Neuronal stem cell (in vitro differentiated cells): ENCODE measurements around the gene LURAP1L.

ENCODE experiments used
- DNase-seq: peaks from one replicate; pipeline ENCODE4 v3.0.0-alpha.2; 2013; ENCODE audit warnings: low spot score
- H2AFZ ChIP-seq: one replicate; pipeline ENCODE4 v1.6.1; 2013; ENCODE audit warnings: mild to moderate bottlenecking, low read length, inconsistent platforms
- H2AK5ac ChIP-seq: 2 replicates; pipeline ENCODE4 v1.6.1; 2013; ENCODE audit warnings: low read depth, mild to moderate bottlenecking, inconsistent platforms, low read length, moderate library complexity, mixed read lengths
- H2BK120ac ChIP-seq: 2 replicates; pipeline ENCODE4 v1.6.1; 2013; ENCODE audit warnings: low read depth, mild to moderate bottlenecking, inconsistent platforms, low read length, moderate library complexity, mixed read lengths
- H2BK12ac ChIP-seq: one replicate; pipeline ENCODE4 v1.6.1; 2013; ENCODE audit warnings: low read length, inconsistent platforms
- H2BK15ac ChIP-seq: 2 replicates; pipeline ENCODE4 v1.6.1; 2013; ENCODE audit warnings: mild to moderate bottlenecking, low read length, inconsistent platforms, mixed read lengths
- H2BK5ac ChIP-seq: one replicate; pipeline ENCODE4 v1.6.1; 2013; ENCODE audit warnings: inconsistent platforms, mild to moderate bottlenecking, low read length, moderate library complexity
- H3K14ac ChIP-seq: one replicate; pipeline ENCODE4 v1.6.1; 2013; ENCODE audit warnings: low read length, inconsistent platforms
- H3K18ac ChIP-seq: 2 replicates; pipeline ENCODE4 v1.6.1; 2013; ENCODE audit warnings: low read length, inconsistent platforms
- H3K23ac ChIP-seq: 2 replicates; pipeline ENCODE4 v1.6.1; 2013; ENCODE audit warnings: low read depth, mild to moderate bottlenecking, mixed read lengths, low read length, inconsistent platforms; ENCODE audit not compliant: poor library complexity
- H3K27ac ChIP-seq: replicated peaks from 3 replicates; pipeline ENCODE4 v1.5.1; 2013; ENCODE audit warnings: low read length, inconsistent platforms
- H3K27me3 ChIP-seq, 3 experiments: 2 replicates each; pipeline ENCODE4 v1.6.1; 2013; ENCODE audit warnings: low read length in 3 of 3, mild to moderate bottlenecking in 2 of 3, inconsistent platforms in 1 of 3, low read depth in 1 of 3, mixed read lengths in 1 of 3, moderate library complexity in 1 of 3; ENCODE audit not compliant: control insufficient read depth in 3 of 3, insufficient read depth in 3 of 3
- H3K36me3 ChIP-seq, 2 donors: replicated peaks in 1 of 2; 2 replicates each; pipeline ENCODE4 v1.6.1; 2013; ENCODE audit warnings: low read length in 2 of 2; ENCODE audit not compliant: control insufficient read depth in 2 of 2, insufficient read depth in 2 of 2
- H3K4ac ChIP-seq: 2 replicates; pipeline ENCODE4 v1.6.1; 2013; ENCODE audit warnings: inconsistent platforms, mild to moderate bottlenecking, low read length, moderate library complexity
- H3K4me1 ChIP-seq, 2 donors: 1 replicate in 1 of 2; 2 replicates in 1 of 2; pipeline ENCODE4 v1.6.1; 2013; ENCODE audit warnings: low read length in 2 of 2, low read depth in 1 of 2; ENCODE audit not compliant: control insufficient read depth in 2 of 2, insufficient read depth in 1 of 2
- H3K4me2 ChIP-seq: one replicate; pipeline ENCODE4 v1.6.1; 2013; ENCODE audit warnings: mild to moderate bottlenecking, low read length, inconsistent platforms; ENCODE audit not compliant: insufficient read depth, poor library complexity, severe bottlenecking
- H3K4me3 ChIP-seq, 2 donors: 2 replicates each; pipeline ENCODE4 v1.5.1; 2013; ENCODE audit warnings: low read length in 2 of 2, mild to moderate bottlenecking in 2 of 2, inconsistent platforms in 1 of 2, moderate library complexity in 1 of 2
- H3K79me1 ChIP-seq: one replicate; pipeline ENCODE4 v1.6.1; 2013; ENCODE audit warnings: low read depth, mild to moderate bottlenecking, inconsistent platforms, low read length, moderate library complexity
- H3K9ac ChIP-seq: one replicate; pipeline ENCODE4 v1.6.1; 2013; ENCODE audit warnings: mild to moderate bottlenecking, low read depth, low read length, inconsistent platforms; ENCODE audit not compliant: poor library complexity
- H3K9me3 ChIP-seq, 2 donors: replicated peaks in 1 of 2; 2 replicates each; pipeline versions ENCODE3 to v1.6.1; 2013; ENCODE audit warnings: low read length in 2 of 2, mild to moderate bottlenecking in 2 of 2, inconsistent platforms in 1 of 2, low read depth in 1 of 2, mixed read lengths in 1 of 2, moderate library complexity in 1 of 2; ENCODE audit not compliant: control insufficient read depth in 2 of 2, insufficient read depth in 1 of 2
- H4K8ac ChIP-seq: one replicate; pipeline ENCODE4 v1.6.1; 2013; ENCODE audit warnings: low read depth, mild to moderate bottlenecking, inconsistent platforms, low read length, moderate library complexity
- H4K91ac ChIP-seq: one replicate; pipeline ENCODE4 v1.6.1; 2013; ENCODE audit warnings: low read length, low read depth, mild to moderate bottlenecking, inconsistent platforms; ENCODE audit not compliant: poor library complexity
- WGBS, 2 donors: extraction: QIAGEN DNeasy Blood & Tissue Kit; methylation state at CpG; one replicate each; pipeline ENCODE4 v1.1.7; 2013; ENCODE audit warnings: missing lambda C conversion rate in 2 of 2, mixed read lengths in 1 of 2; ENCODE audit not compliant: insufficient read length in 2 of 2, insufficient replicate concordance in 1 of 2; ENCODE audit errors: extremely low coverage in 2 of 2; 5-methylcytosine and 5-hydroxymethylcytosine counted together

LURAP1L gene

GRCh38 chr9:12817702-12818101, 42.9 kb downstream of the LURAP1L start:
- Histone ChIP-seq H3K27ac (no peak overlapping the region), H2BK120ac (no peak overlapping the region)
- no CpG with 5 or more reads among the region's 9 CpGs for WGBS, 2 donors

GRCh38 chr9:12818431-12819000, 43.7 kb downstream of the LURAP1L start:
- H3K9me3 ChIP-seq = no peaks in the 10 kb centered on the region
- H3K4me3 ChIP-seq = no peak overlapping the region
- no peak overlapping the region for H2BK5ac ChIP-seq
- DNase-seq = no peak
- no peak overlapping the region for H2BK12ac ChIP-seq
- H3K18ac ChIP-seq = no peak overlapping the region
- no peaks in the 10 kb centered on the region for H3K27me3 ChIP-seq
- H3K4ac ChIP-seq = no peak overlapping the region
- H3K36me3 ChIP-seq = no peaks in the 10 kb centered on the region
- H2AFZ ChIP-seq = no peak overlapping the region
- no peak overlapping the region for H4K8ac ChIP-seq
- H2BK15ac ChIP-seq = no peak overlapping the region
- WGBS, 2 donors = no CpG with 5 or more reads among the region's 3 CpGs
- no peak overlapping the region for H3K14ac ChIP-seq
- no peaks in the 10 kb centered on the region for H3K79me1 ChIP-seq
- H3K27ac ChIP-seq = no peak overlapping the region
- no peak overlapping the region for H3K23ac ChIP-seq
- H3K9ac ChIP-seq = no peak overlapping the region
- H3K4me1 ChIP-seq = no peaks in the 10 kb centered on the region
- no peak overlapping the region for H2BK120ac ChIP-seq
- H2AK5ac ChIP-seq = no peak overlapping the region
- no peak overlapping the region for H4K91ac ChIP-seq
- H3K4me2 ChIP-seq = no peak overlapping the region

More at GRCh38 chr9:12817702-12818101, 42.9 kb downstream of the LURAP1L start:
- no peaks in the 10 kb centered on the region for H3K9me3 ChIP-seq
- H4K8ac ChIP-seq = no peak overlapping the region
- H3K79me1 ChIP-seq = no peaks in the 10 kb centered on the region
- no peaks in the 10 kb centered on the region for H3K27me3 ChIP-seq
- no peak overlapping the region for H3K4me2 ChIP-seq
- H2AK5ac ChIP-seq = no peak overlapping the region
- no peak overlapping the region for H2BK15ac ChIP-seq
- H2AFZ ChIP-seq = no peak overlapping the region
- H3K23ac ChIP-seq = no peak overlapping the region
- H4K91ac ChIP-seq = no peak overlapping the region
- no peaks in the 10 kb centered on the region for H3K4me1 ChIP-seq
- H3K4ac ChIP-seq = no peak overlapping the region
- no peak overlapping the region for H3K9ac ChIP-seq
- H2BK5ac ChIP-seq = no peak overlapping the region
- H3K18ac ChIP-seq = peak overlapping the region; percentile 31
- H3K14ac ChIP-seq = no peak overlapping the region
- H2BK12ac ChIP-seq = no peak overlapping the region
- DNase-seq = no peak
- H3K36me3 ChIP-seq = no peaks in the 10 kb centered on the region
- H3K4me3 ChIP-seq = no peak overlapping the region

- no CpG with 5 or more reads among the region's 9 CpGs for WGBS, 2 donors
- DNase-seq = no peak
- no peak overlapping the region for H3K27ac ChIP-seq
These were observed 44.8 kb downstream of the LURAP1L start for GRCh38 chr9:12819436-12820185.

GRCh38 chr9:12822111-12822510, 47.3 kb downstream of the LURAP1L start:
- no peak overlapping the region for H4K8ac ChIP-seq
- no peak for DNase-seq
- H2BK12ac ChIP-seq = no peak overlapping the region
- H3K4me2 ChIP-seq = no peak overlapping the region
- H3K4ac ChIP-seq = no peak overlapping the region
- H3K4me1 ChIP-seq = no peaks in the 10 kb centered on the region
- no peaks in the 10 kb centered on the region for H3K27me3 ChIP-seq
- no peak overlapping the region for H2AFZ ChIP-seq
- no peak overlapping the region for H3K4me3 ChIP-seq
- no peak overlapping the region for H2AK5ac ChIP-seq
- WGBS, 2 donors = no CpG with 5 or more reads among the region's 2 CpGs
- H3K9me3 ChIP-seq = no peaks in the 10 kb centered on the region
- H3K23ac ChIP-seq = no peak overlapping the region
- no peak overlapping the region for H4K91ac ChIP-seq
- no peaks in the 10 kb centered on the region for H3K79me1 ChIP-seq
- H3K27ac ChIP-seq = no peak overlapping the region
- H3K36me3 ChIP-seq = no peaks in the 10 kb centered on the region
- H3K14ac ChIP-seq = no peak overlapping the region
- no peak overlapping the region for H3K9ac ChIP-seq
- H2BK15ac ChIP-seq = no peak overlapping the region
- no peak overlapping the region for H2BK5ac ChIP-seq
- no peak overlapping the region for H2BK120ac ChIP-seq
- no peak overlapping the region for H3K18ac ChIP-seq

More at GRCh38 chr9:12819436-12820185, 44.8 kb downstream of the LURAP1L start:
- Histone ChIP-seq H3K9me3 (no peaks in the 10 kb centered on the region), H2AK5ac (no peak overlapping the region), H3K4me1 (no peaks in the 10 kb centered on the region), H4K8ac (no peak overlapping the region), H3K9ac (no peak overlapping the region), H2AFZ (no peak overlapping the region), H2BK12ac (no peak overlapping the region), H3K36me3 (no peaks in the 10 kb centered on the region), H3K4me3 (no peak overlapping the region), H2BK120ac (no peak overlapping the region), H3K79me1 (no peaks in the 10 kb centered on the region), H3K18ac (no peak overlapping the region), H3K23ac (no peak overlapping the region), H4K91ac (no peak overlapping the region), H3K27me3 (no peaks in the 10 kb centered on the region), H2BK5ac (no peak overlapping the region), H3K4me2 (no peak overlapping the region), H3K14ac (no peak overlapping the region), H2BK15ac (no peak overlapping the region), H3K4ac (no peak overlapping the region)
